IPS-18c (cell line): ENCODE data around the gene SGCE.

Source experiments
- H3K4me3 ChIP-seq: 2 replicates; pipeline ENCODE4 v1.7.0; 2013; ENCODE audit warnings: low read depth, mild to moderate bottlenecking, low read length, moderate library complexity; ENCODE audit not compliant: insufficient read depth
- H3K9me3 ChIP-seq: one replicate; pipeline ENCODE4 v1.6.1; 2013; ENCODE audit warnings: mild to moderate bottlenecking, low read length, moderate library complexity; ENCODE audit not compliant: control insufficient read depth, insufficient read depth

The SGCE gene

GRCh38 chr7:94602181-94602580, 53.8 kb downstream of the SGCE start:
- Histone ChIP-seq H3K9me3 (no peaks in the 10 kb centered on the region), H3K4me3 (no peak overlapping the region)

- H3K4me3 ChIP-seq = no peak overlapping the region
These were observed 55.7 kb downstream of the SGCE start for GRCh38 chr7:94600267-94600666.

GRCh38 chr7:94595717-94596116, 60.2 kb downstream of the SGCE start:
- H3K9me3 ChIP-seq = no peaks in the 10 kb centered on the region
- H3K4me3 ChIP-seq = no peak overlapping the region

More at GRCh38 chr7:94600267-94600666, 55.7 kb downstream of the SGCE start:
- H3K9me3 ChIP-seq = no peaks in the 10 kb centered on the region

GRCh38 chr7:94594882-94595281, 61.1 kb downstream of the SGCE start:
- no peak overlapping the region for H3K4me3 ChIP-seq
- H3K9me3 ChIP-seq = no peaks in the 10 kb centered on the region

- Histone ChIP-seq H3K9me3 (no peaks in the 10 kb centered on the region), H3K4me3 (no peak overlapping the region)
These were observed 64.8 kb downstream of the SGCE start for GRCh38 chr7:94591176-94591575.

- H3K4me3 ChIP-seq = no peak overlapping the region
- H3K9me3 ChIP-seq = no peaks in the 10 kb centered on the region
These were observed 65.3 kb downstream of the SGCE start for GRCh38 chr7:94590526-94591162.

DNA sequence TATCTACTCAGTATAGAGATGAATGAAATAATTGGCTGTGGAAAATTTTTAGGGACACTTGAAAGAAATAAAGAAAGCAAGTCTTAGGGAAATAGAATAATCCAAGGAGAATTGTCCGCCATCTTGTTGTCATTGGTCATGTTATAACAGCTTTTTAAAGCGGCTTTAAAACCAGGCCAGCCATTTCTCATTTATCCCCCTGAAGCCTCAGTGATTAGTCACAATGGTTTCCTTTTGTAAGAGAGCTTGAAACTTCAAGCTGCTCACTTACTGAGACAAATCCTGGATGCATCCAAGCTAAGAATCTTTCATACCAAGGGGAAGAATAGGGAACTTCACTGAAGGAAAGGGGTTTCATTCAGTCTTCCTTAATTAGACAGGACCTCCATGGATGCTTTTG, 67.9 kb downstream of the SGCE start:
- no peak overlapping the region for H3K4me3 ChIP-seq

GRCh38 chr7:94584113-94584512, 71.8 kb downstream of the SGCE start:
- no peaks in the 10 kb centered on the region for H3K9me3 ChIP-seq
- no peak overlapping the region for H3K4me3 ChIP-seq

More for the DNA sequence above, 67.9 kb downstream of the SGCE start:
- H3K9me3 ChIP-seq = no peaks in the 10 kb centered on the region

DNA sequence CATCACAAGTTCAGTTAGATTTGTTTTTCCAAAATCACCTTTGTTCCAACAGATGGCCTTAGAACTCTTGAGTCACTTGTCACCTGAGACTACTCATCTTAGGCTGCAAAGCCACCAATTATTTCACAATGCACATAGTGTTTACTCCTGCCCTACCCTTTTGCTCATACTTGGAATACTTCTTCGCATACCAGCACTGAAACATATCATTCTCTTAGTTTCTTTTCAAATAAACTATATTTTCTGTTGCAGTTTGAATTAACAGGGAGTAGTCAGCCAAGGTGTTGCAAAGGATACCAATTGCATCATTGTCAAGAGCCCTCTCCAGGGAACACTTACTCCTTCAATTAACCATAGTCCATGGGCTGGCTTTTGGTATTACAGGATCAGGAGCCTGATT, 75.3 kb downstream of the SGCE start:
- H3K4me3 ChIP-seq = no peak overlapping the region
- H3K9me3 ChIP-seq = no peaks in the 10 kb centered on the region

GRCh38 chr7:94579470-94579869, 76.5 kb downstream of the SGCE start:
- Histone ChIP-seq H3K4me3 (no peak overlapping the region), H3K9me3 (no peaks in the 10 kb centered on the region)

DNA sequence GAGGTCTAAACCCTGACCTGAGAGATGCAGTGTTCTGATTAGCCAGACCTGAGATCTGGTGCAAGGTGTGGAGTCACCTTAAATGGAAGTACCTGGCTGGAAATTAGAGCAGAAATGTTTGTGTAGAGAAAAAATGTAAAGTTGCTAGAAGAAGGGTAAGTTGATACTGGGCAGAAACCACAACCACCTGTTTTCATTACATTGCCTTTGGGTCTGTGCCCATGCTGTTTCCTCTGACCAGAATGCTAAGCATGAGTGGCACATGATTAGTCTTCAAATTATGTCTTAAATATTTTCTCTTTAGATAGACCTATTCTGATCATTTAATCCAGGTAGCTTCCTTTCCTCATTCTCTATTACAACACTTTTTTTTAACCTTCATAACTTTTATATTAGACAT, 77.3 kb downstream of the SGCE start:
- H3K4me3 ChIP-seq = no peak overlapping the region

DNA sequence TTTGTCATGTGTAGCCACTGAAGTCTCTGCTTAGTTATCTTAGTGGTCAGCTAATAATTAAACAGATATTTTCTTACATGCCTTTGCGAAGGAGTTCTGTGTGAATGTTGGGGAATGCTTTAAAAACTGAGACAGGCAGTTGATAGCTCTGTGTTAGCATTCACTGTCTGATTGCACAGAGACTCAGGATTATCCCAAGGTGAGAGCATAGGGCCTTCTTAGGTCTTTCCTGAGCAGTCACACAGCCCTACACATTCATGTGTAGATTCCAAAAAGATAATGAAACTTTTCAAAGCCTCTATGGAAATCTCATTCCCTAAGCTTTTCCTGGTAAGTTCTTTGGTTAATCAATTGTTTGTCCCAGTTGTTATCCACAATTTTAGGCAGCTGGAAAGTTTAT, 78.6 kb downstream of the SGCE start:
- no peak overlapping the region for H3K4me3 ChIP-seq
- H3K9me3 ChIP-seq = no peaks in the 10 kb centered on the region

More for the DNA sequence above, 77.3 kb downstream of the SGCE start:
- H3K9me3 ChIP-seq = no peaks in the 10 kb centered on the region

DNA sequence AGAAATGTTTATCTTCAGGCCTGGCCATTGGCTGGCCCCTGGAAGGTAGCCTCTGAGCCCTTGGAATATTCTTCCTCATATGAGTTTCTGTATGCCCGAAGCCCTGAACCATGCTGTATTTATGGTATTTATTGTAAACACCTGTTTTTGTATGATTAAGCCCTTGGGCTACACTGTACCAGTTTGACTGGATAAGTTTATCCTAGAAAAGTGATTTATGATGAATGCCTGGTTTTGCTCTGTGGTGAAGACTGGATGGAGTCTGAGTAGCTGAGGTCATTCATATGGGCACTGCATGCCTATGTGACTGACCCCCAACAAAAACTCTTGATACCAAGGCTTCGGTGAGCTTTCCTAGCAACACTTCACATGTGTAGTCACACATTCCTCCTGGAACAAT, 79.6 kb downstream of the SGCE start:
- Histone ChIP-seq H3K4me3 (no peak overlapping the region), H3K9me3 (no peaks in the 10 kb centered on the region)

- H3K9me3 ChIP-seq = no peaks in the 10 kb centered on the region
- H3K4me3 ChIP-seq = no peak overlapping the region
These were observed 80.3 kb downstream of the SGCE start for GRCh38 chr7:94575646-94576045.

DNA sequence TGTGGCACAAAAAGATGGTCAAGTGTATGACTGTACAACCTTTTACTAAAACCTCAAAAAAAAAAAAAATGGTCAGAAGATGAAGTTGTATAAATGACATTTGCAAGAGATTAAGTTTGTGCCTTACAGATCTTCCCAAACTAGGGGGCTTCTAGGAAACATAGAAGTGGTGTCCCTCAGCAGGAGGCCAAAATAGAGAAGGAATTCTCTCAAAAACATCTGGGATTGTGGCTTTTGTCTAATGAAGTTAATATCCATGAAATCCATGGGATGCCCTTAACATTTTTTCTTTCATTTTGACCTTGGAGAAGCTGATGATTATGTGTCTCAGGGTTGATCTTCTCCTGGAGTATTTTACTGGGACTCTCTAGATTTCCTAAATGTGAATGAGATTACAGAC, 84.1 kb downstream of the SGCE start:
- Histone ChIP-seq H3K4me3 (no peak overlapping the region), H3K9me3 (no peaks in the 10 kb centered on the region)

DNA sequence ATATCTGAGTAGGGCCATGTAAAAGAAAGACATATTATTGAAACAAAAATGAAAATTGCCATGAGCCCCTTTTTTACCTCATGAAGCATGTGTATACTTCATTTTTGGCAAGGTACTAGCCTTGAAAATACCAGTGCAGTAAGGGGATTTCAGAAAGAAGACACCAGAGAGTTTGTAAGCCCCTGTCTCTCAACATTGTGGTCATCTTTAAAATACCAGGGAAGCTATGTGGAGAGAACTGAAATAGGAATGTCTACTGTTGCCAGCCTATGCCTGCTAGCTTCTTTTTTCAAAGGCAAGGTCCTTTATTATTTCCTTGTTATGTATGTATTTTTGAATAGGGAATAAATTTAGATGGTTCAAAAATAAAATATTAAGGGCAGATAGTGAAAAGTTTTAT, 88.5 kb downstream of the SGCE start:
- H3K9me3 ChIP-seq = no peaks in the 10 kb centered on the region

DNA sequence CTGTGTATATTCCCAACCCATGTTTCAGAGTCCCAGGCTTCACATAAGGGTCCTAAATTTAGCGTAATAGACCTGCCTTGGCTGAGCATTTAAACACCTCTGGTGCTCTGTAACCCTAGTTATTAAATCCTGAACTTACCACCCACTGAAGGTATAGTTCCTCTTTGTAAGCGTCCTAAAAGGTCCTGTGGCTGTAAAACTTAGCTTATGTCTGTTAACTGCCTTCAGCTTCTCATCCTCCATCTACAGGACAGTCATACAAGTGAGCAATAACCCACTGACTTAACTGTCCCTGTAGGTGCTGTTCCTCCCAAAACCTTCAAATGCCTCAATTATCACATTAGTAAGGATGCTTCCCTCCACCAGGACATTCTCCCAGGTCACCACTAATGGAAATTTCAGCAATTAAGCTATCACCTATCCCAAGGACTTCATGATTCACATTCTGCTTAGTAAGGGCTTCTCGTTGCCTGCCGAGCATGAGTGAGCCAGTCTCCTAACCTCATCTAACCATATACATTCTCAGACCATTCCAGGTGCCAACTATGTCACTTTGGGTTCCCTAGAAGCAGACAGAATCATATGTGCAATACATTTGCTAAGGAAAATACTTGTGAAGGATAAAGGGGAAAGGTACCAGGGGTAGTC, 90.6 kb downstream of the SGCE start:
- Histone ChIP-seq H3K4me3 (no peak overlapping the region), H3K9me3 (no peaks in the 10 kb centered on the region)

More for the DNA sequence above, 88.5 kb downstream of the SGCE start:
- no peak overlapping the region for H3K4me3 ChIP-seq

GRCh38 chr7:94562525-94562924, 93.4 kb downstream of the SGCE start:
- H3K4me3 ChIP-seq = no peak overlapping the region
- H3K9me3 ChIP-seq = no peaks in the 10 kb centered on the region
